SK-N-SH treated with all-trans-retinoic acid at 6 μM for 48 hours (cell line): Measurements from ENCODE around the gene ADORA3.

Experiments used
- ATAC-seq: fragments of 200-7000 bp; cut with Tn5 transposase; 3 replicates; pipeline ENCODE4 v1.9.1; 2020; ENCODE audit warnings: mild to moderate bottlenecking, moderate library complexity
- ARNTL ChIP-seq: fragments of 450-650 bp; formaldehyde crosslinking; IDR thresholded peaks from 2 replicates; pipeline ENCODE4 v1.5.0; 2020; ENCODE audit warnings: low read depth, mild to moderate bottlenecking, moderate library complexity, borderline replicate concordance
- BACH2 ChIP-seq: fragments of 250-450 bp; sonication (Bioruptor Pico); IDR thresholded peaks from 2 replicates; pipeline ENCODE4 v1.9.0; 2021; ENCODE audit warnings: mild to moderate bottlenecking, borderline replicate concordance
- CREB5 ChIP-seq: fragments of 250-450 bp; sonication (Bioruptor Pico); IDR thresholded peaks from 2 replicates; pipeline ENCODE4 v1.5.1; 2020; ENCODE audit warnings: low read depth, mild to moderate bottlenecking, moderate library complexity
- CSRNP3 ChIP-seq: fragments of 250-450 bp; sonication (Bioruptor Pico); IDR thresholded peaks from 2 replicates; pipeline ENCODE4 v1.5.1; 2021; ENCODE audit warnings: mild to moderate bottlenecking, moderate library complexity
- ESRRG ChIP-seq: fragments of 250-450 bp; sonication (Bioruptor Pico); IDR thresholded peaks from 2 replicates; pipeline ENCODE4 v1.6.1; 2021; ENCODE audit warnings: mild to moderate bottlenecking
- GLIS3 ChIP-seq: fragments of 250-450 bp; sonication (Bioruptor Pico); IDR thresholded peaks from 2 replicates; pipeline ENCODE4 v1.5.0; 2020; ENCODE audit warnings: mild to moderate bottlenecking, moderate library complexity
- ISL1 ChIP-seq: fragments of 250-450 bp; sonication (Bioruptor Pico); IDR thresholded peaks from 2 replicates; pipeline ENCODE4 v2.1.2; 2022; ENCODE audit warnings: mild to moderate bottlenecking, moderate library complexity
- PPARA ChIP-seq: fragments of 250-450 bp; sonication (Bioruptor Pico); IDR thresholded peaks from 2 replicates; pipeline ENCODE4 v1.5.0; 2020; ENCODE audit warnings: mild to moderate bottlenecking, borderline replicate concordance
- RARB ChIP-seq: fragments of 250-450 bp; sonication (Bioruptor Pico); IDR thresholded peaks from 2 replicates; pipeline ENCODE4 v1.8.0; 2021; ENCODE audit warnings: mild to moderate bottlenecking, moderate library complexity
- SNAI2 ChIP-seq: fragments of 250-450 bp; sonication (Bioruptor Pico); IDR thresholded peaks from 2 replicates; pipeline ENCODE4 v1.5.0; 2020; ENCODE audit warnings: mild to moderate bottlenecking, moderate library complexity
- TSHZ2 ChIP-seq: fragments of 250-450 bp; sonication (Bioruptor Pico); IDR thresholded peaks from 2 replicates; pipeline ENCODE4 v1.5.0; 2020; ENCODE audit warnings: mild to moderate bottlenecking, moderate library complexity
- ZC3H10 ChIP-seq: fragments of 250-450 bp; sonication (Bioruptor Pico); IDR thresholded peaks from 2 replicates; pipeline ENCODE4 v1.5.1; 2021; ENCODE audit warnings: mild to moderate bottlenecking, moderate library complexity
- ZFP3 ChIP-seq: fragments of 250-450 bp; sonication (Bioruptor Pico); IDR thresholded peaks from 2 replicates; pipeline ENCODE4 v1.5.0; 2020; ENCODE audit warnings: mild to moderate bottlenecking, moderate library complexity
- ZFP30 ChIP-seq: fragments of 450-650 bp; formaldehyde crosslinking; IDR thresholded peaks from 2 replicates; pipeline ENCODE4 v1.5.0; 2022; ENCODE audit warnings: mild to moderate bottlenecking, moderate library complexity
- ZNF565 ChIP-seq: fragments of 450-650 bp; formaldehyde crosslinking; conservative IDR thresholded peaks from 2 replicates; pipeline ENCODE4 v1.5.0; 2020; ENCODE audit warnings: low read depth, mild to moderate bottlenecking, moderate library complexity
- ZNF70 ChIP-seq: fragments of 450-650 bp; formaldehyde crosslinking; IDR thresholded peaks from 2 replicates; pipeline ENCODE4 v1.5.0; 2020; ENCODE audit warnings: mild to moderate bottlenecking, moderate library complexity
- ZNF8 ChIP-seq: fragments of 450-650 bp; formaldehyde crosslinking; IDR thresholded peaks from 2 replicates; pipeline ENCODE4 v1.5.0; 2020; ENCODE audit warnings: mild to moderate bottlenecking, moderate library complexity
- TF ChIP-seq, protein P1 (sequence below): fragments of 250-450 bp; sonication (Bioruptor Pico); IDR thresholded peaks from 2 replicates; pipeline ENCODE4 v1.8.0; 2021; ENCODE audit warnings: low read depth, mild to moderate bottlenecking, moderate library complexity, borderline replicate concordance
- TF ChIP-seq, protein P2 (sequence below): fragments of 250-450 bp; sonication (Bioruptor Pico); IDR thresholded peaks from 2 replicates; pipeline ENCODE4 v1.8.0; 2020; ENCODE audit warnings: mild to moderate bottlenecking, moderate library complexity, borderline replicate concordance

ADORA3 gene

GRCh38 chr1:111454859-111455641 lies 48.4 kb downstream of the ADORA3 start:
- TF ChIP-seq RARB: no peak
- no peak for TF ChIP-seq ZFP3 (CRISPR knock-in tag)
- TF ChIP-seq ZNF70 (CRISPR knock-in tag): no peak
- no peak for TF ChIP-seq BACH2
- TF ChIP-seq, protein P1, sequence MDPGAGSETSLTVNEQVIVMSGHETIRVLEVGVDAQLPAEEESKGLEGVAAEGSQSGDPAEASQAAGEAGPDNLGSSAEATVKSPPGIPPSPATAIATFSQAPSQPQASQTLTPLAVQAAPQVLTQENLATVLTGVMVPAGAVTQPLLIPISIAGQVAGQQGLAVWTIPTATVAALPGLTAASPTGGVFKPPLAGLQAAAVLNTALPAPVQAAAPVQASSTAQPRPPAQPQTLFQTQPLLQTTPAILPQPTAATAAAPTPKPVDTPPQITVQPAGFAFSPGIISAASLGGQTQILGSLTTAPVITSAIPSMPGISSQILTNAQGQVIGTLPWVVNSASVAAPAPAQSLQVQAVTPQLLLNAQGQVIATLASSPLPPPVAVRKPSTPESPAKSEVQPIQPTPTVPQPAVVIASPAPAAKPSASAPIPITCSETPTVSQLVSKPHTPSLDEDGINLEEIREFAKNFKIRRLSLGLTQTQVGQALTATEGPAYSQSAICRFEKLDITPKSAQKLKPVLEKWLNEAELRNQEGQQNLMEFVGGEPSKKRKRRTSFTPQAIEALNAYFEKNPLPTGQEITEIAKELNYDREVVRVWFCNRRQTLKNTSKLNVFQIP (CRISPR knock-in tag): no peak
- TF ChIP-seq ZC3H10 (CRISPR knock-in tag): no peak
- TF ChIP-seq CREB5 (CRISPR knock-in tag): no peak
- TF ChIP-seq ZNF8 (CRISPR knock-in tag): no peak
- TF ChIP-seq ARNTL (CRISPR knock-in tag): no peak

DNA sequence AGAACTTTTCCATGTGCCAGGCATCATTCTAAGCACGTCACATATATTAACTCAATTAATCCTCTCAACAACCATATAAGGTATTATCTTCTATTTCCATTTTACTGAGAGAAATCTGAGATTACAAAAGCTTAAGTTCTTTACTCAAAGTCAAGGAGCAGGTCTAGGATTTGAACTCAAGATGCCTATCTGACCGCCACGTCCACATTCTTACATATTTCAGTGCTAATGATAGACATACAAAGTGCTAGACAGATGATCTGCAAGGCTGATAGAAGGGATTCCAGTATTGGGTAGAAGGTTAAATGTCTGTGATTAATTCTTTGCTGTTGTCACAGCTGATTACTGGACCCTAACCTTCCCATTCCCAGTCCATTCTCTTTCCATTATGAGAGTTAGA lies 49.7 kb downstream of the ADORA3 start:
- ATAC-seq: no peak
- TF ChIP-seq PPARA (CRISPR knock-in tag) (no peak), ZC3H10 (CRISPR knock-in tag) (no peak), SNAI2 (no peak), ISL1 (no peak), ZFP30 (no peak), GLIS3 (no peak), ZNF565 (CRISPR knock-in tag) (no peak), TSHZ2 (CRISPR knock-in tag) (no peak), ZNF70 (CRISPR knock-in tag) (no peak), CSRNP3 (no peak), ZFP3 (CRISPR knock-in tag) (no peak), ESRRG (CRISPR knock-in tag) (no peak)
- TF ChIP-seq, protein P2, sequence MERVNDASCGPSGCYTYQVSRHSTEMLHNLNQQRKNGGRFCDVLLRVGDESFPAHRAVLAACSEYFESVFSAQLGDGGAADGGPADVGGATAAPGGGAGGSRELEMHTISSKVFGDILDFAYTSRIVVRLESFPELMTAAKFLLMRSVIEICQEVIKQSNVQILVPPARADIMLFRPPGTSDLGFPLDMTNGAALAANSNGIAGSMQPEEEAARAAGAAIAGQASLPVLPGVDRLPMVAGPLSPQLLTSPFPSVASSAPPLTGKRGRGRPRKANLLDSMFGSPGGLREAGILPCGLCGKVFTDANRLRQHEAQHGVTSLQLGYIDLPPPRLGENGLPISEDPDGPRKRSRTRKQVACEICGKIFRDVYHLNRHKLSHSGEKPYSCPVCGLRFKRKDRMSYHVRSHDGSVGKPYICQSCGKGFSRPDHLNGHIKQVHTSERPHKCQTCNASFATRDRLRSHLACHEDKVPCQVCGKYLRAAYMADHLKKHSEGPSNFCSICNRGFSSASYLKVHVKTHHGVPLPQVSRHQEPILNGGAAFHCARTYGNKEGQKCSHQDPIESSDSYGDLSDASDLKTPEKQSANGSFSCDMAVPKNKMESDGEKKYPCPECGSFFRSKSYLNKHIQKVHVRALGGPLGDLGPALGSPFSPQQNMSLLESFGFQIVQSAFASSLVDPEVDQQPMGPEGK: no peak

More at GRCh38 chr1:111454859-111455641, 48.4 kb downstream of the ADORA3 start:
- no peak for ATAC-seq

DNA sequence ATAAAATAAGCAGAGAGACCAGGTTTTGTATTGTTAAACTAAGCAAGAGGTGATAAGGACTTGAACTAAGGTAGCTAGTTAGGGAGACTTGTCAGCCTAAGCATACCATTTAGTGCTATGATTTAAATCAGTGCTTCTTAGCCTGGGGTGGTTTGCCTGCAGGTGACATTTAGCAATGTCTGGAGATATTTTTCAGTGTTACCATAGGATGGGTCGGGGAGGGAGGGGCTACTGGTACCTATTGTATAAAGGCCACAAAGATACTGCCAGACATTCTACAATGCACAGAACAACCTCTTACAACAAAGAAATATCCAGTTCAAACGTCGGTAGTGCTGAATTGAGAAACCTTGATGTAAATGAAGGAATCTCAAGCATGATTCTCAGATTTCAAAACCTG lies 50.9 kb downstream of the ADORA3 start:
- TF ChIP-seq ZC3H10 (CRISPR knock-in tag) (no peak), ZFP30 (no peak), ZNF8 (CRISPR knock-in tag) (no peak), ZNF70 (CRISPR knock-in tag) (no peak), SNAI2 (no peak), BACH2 (no peak), TSHZ2 (CRISPR knock-in tag) (no peak)
- TF ChIP-seq, protein P2: no peak
- ATAC-seq: no peak
